ENCODE measurements around the gene MFN1. TPM values are rescaled to one million over a fixed set of nuclear protein-coding genes. Genes with fewer than 3 reads are reported as not detected.

Gene MFN1
- 15.1 and 16.0 TPM in 2 replicates for polyA plus RNA-seq (2013)

GRCh38 chr3:179347345-179348194 lies at the start of gene MFN1:
Gene MFN1, plus strand, starts transcription at chr3:179347709. Its CDS starts 1,143 bp downstream, at chr3:179348852.
- no peak within 1 kb of the TSS for H3K27ac ChIP-seq (ENCODE audit: low read depth, low read length)
- H3K14ac ChIP-seq (ENCODE audit: low read length), result peak within 1 kb of the TSS; percentile 90
- peak within 1 kb of the TSS; percentile 94 for H4K12ac ChIP-seq (ENCODE audit: low read depth, low read length)
- peaks cover under 1 to 6% of the 10 kb centered on the region in 2 experiments for H3K36me3 ChIP-seq (ENCODE audit: control insufficient read depth in 1 of 2, insufficient read depth in 2 of 2, low read length in 2 of 2)
- no peak within 1 kb of the TSS for H2BK5ac ChIP-seq (ENCODE audit: low read depth, low read length, poor library complexity)
- peak within 1 kb of the TSS; percentile 92 for H3K4me3 ChIP-seq (ENCODE audit: low read depth, low read length)
- H3K9ac ChIP-seq (ENCODE audit: low read length), result peak within 1 kb of the TSS; percentile 64
- H3K4ac ChIP-seq (ENCODE audit: low read depth, low read length), result no peak within 1 kb of the TSS
- H3K18ac ChIP-seq (ENCODE audit: low read length), result peak within 1 kb of the TSS; percentile 93
- peak; percentile 94 to 96 for DNase-seq
- H4K91ac ChIP-seq (ENCODE audit: low read depth, low read length), result peak within 1 kb of the TSS; percentile 46
- H3K27me3 ChIP-seq (ENCODE audit: insufficient read depth, low read length), result no peaks in the 10 kb centered on the region
- no peak within 1 kb of the TSS for H2AK5ac ChIP-seq (ENCODE audit: low read length)
- peak within 1 kb of the TSS; percentile 4 for H2BK120ac ChIP-seq (ENCODE audit: insufficient read depth, low read length, poor library complexity)
- peak within 1 kb of the TSS; percentile 91 for H2AFZ ChIP-seq (ENCODE audit: insufficient read depth, low read length, poor library complexity)
- WGBS (ENCODE audit: extremely low coverage, insufficient coverage, insufficient read length), result no CpG with 5 or more reads among the region's 63 CpGs
- H3K79me2 ChIP-seq (ENCODE audit: control insufficient read depth, insufficient read depth, low read length, poor library complexity), result peaks cover 2% of the 10 kb centered on the region
- no peak within 1 kb of the TSS for H2BK12ac ChIP-seq (ENCODE audit: low read length)
- no peak within 1 kb of the TSS for H3K23ac ChIP-seq (ENCODE audit: low read length)
- peak within 1 kb of the TSS; percentile 94 for H3K4me2 ChIP-seq (ENCODE audit: low read length)
- H3K79me1 ChIP-seq (ENCODE audit: low read length), result peaks cover 4% of the 10 kb centered on the region
- H3K4me1 ChIP-seq (ENCODE audit: control insufficient read depth in 1 of 2, insufficient read depth in 2 of 2, low read length in 2 of 2), result no peaks in the 10 kb centered on the region
- H4K8ac ChIP-seq (ENCODE audit: low read depth, low read length), result peak within 1 kb of the TSS; percentile 100
- H3K9me3 ChIP-seq (ENCODE audit: insufficient read depth, low read depth, low read length), result peaks cover 2% of the 10 kb centered on the region

GRCh38 chr3:179297971-179298725 lies 49.4 kb upstream of the MFN1 start:
- no peak for DNase-seq
- no peak overlapping the region for H2BK5ac ChIP-seq (ENCODE audit: low read depth, low read length, poor library complexity)
- H4K91ac ChIP-seq (ENCODE audit: low read depth, low read length), result no peak overlapping the region
- H3K23ac ChIP-seq (ENCODE audit: low read length), result no peak overlapping the region
- no peak overlapping the region for H2BK120ac ChIP-seq (ENCODE audit: insufficient read depth, low read length, poor library complexity)
- WGBS (ENCODE audit: extremely low coverage, insufficient coverage, insufficient read length), result no CpG with 5 or more reads among the region's 5 CpGs
- H3K79me1 ChIP-seq (ENCODE audit: low read length), result no peaks in the 10 kb centered on the region
- H3K4me3 ChIP-seq (ENCODE audit: low read depth, low read length), result no peak overlapping the region
- H3K4me1 ChIP-seq (ENCODE audit: control insufficient read depth in 1 of 2, insufficient read depth in 2 of 2, low read length in 2 of 2), result peaks cover 0 to 2% of the 10 kb centered on the region in 2 experiments
- H3K27ac ChIP-seq (ENCODE audit: low read depth, low read length), result no peak overlapping the region
- H3K4ac ChIP-seq (ENCODE audit: low read depth, low read length), result no peak overlapping the region
- H2BK12ac ChIP-seq (ENCODE audit: low read length), result no peak overlapping the region
- H3K14ac ChIP-seq (ENCODE audit: low read length), result no peak overlapping the region
- H4K8ac ChIP-seq (ENCODE audit: low read depth, low read length), result no peak overlapping the region
- no peak overlapping the region for H3K9ac ChIP-seq (ENCODE audit: low read length)
- no peak overlapping the region for H4K12ac ChIP-seq (ENCODE audit: low read depth, low read length)
- H2AFZ ChIP-seq (ENCODE audit: insufficient read depth, low read length, poor library complexity), result no peak overlapping the region
- no peaks in the 10 kb centered on the region for H3K9me3 ChIP-seq (ENCODE audit: insufficient read depth, low read depth, low read length)
- no peak overlapping the region for H3K18ac ChIP-seq (ENCODE audit: low read length)
- no peaks in the 10 kb centered on the region for H3K79me2 ChIP-seq (ENCODE audit: control insufficient read depth, insufficient read depth, low read length, poor library complexity)
- H3K4me2 ChIP-seq (ENCODE audit: low read length), result no peak overlapping the region
- H3K36me3 ChIP-seq (ENCODE audit: control insufficient read depth in 1 of 2, insufficient read depth in 2 of 2, low read length in 2 of 2), result no peaks in the 10 kb centered on the region
- H2AK5ac ChIP-seq (ENCODE audit: low read length), result no peak overlapping the region
- H3K27me3 ChIP-seq (ENCODE audit: insufficient read depth, low read length), result no peaks in the 10 kb centered on the region

GRCh38 chr3:179299316-179299715 lies 48.2 kb upstream of the MFN1 start:
- H3K4me2 ChIP-seq (ENCODE audit: low read length), result no peak overlapping the region
- H4K91ac ChIP-seq (ENCODE audit: low read depth, low read length), result no peak overlapping the region
- no peak overlapping the region for H3K18ac ChIP-seq (ENCODE audit: low read length)
- no peaks in the 10 kb centered on the region for H3K36me3 ChIP-seq (ENCODE audit: control insufficient read depth in 1 of 2, insufficient read depth in 2 of 2, low read length in 2 of 2)
- no peak overlapping the region for H2BK12ac ChIP-seq (ENCODE audit: low read length)
- no peak overlapping the region for H3K4ac ChIP-seq (ENCODE audit: low read depth, low read length)
- no peak overlapping the region for H2AK5ac ChIP-seq (ENCODE audit: low read length)
- peaks cover 0 to 2% of the 10 kb centered on the region in 2 experiments for H3K4me1 ChIP-seq (ENCODE audit: control insufficient read depth in 1 of 2, insufficient read depth in 2 of 2, low read length in 2 of 2)
- no peak overlapping the region for H4K8ac ChIP-seq (ENCODE audit: low read depth, low read length)
- no peak overlapping the region for H3K23ac ChIP-seq (ENCODE audit: low read length)
- H3K79me1 ChIP-seq (ENCODE audit: low read length), result no peaks in the 10 kb centered on the region
- no peak overlapping the region for H3K14ac ChIP-seq (ENCODE audit: low read length)
- H3K79me2 ChIP-seq (ENCODE audit: control insufficient read depth, insufficient read depth, low read length, poor library complexity), result no peaks in the 10 kb centered on the region
- no peak overlapping the region for H4K12ac ChIP-seq (ENCODE audit: low read depth, low read length)
- H2BK120ac ChIP-seq (ENCODE audit: insufficient read depth, low read length, poor library complexity), result no peak overlapping the region
- no peak overlapping the region for H3K9ac ChIP-seq (ENCODE audit: low read length)
- WGBS (ENCODE audit: extremely low coverage, insufficient coverage, insufficient read length), result no CpG with 5 or more reads among the region's 2 CpGs
- no peak overlapping the region for H3K4me3 ChIP-seq (ENCODE audit: low read depth, low read length)
- H2AFZ ChIP-seq (ENCODE audit: insufficient read depth, low read length, poor library complexity), result no peak overlapping the region
- no peak overlapping the region for H2BK5ac ChIP-seq (ENCODE audit: low read depth, low read length, poor library complexity)
- H3K27me3 ChIP-seq (ENCODE audit: insufficient read depth, low read length), result no peaks in the 10 kb centered on the region
- H3K27ac ChIP-seq (ENCODE audit: low read depth, low read length), result no peak overlapping the region
- H3K9me3 ChIP-seq (ENCODE audit: insufficient read depth, low read depth, low read length), result no peaks in the 10 kb centered on the region
- no peak for DNase-seq

GRCh38 chr3:179299999-179300613 lies 47.4 kb upstream of the MFN1 start:
- no peak overlapping the region for H4K12ac ChIP-seq (ENCODE audit: low read depth, low read length)
- H3K4me1 ChIP-seq (ENCODE audit: control insufficient read depth in 1 of 2, insufficient read depth in 2 of 2, low read length in 2 of 2), result peaks cover 0 to 2% of the 10 kb centered on the region in 2 experiments
- H3K79me1 ChIP-seq (ENCODE audit: low read length), result no peaks in the 10 kb centered on the region
- H4K91ac ChIP-seq (ENCODE audit: low read depth, low read length), result no peak overlapping the region
- H3K18ac ChIP-seq (ENCODE audit: low read length), result no peak overlapping the region
- no peak overlapping the region for H3K27ac ChIP-seq (ENCODE audit: low read depth, low read length)
- no peaks in the 10 kb centered on the region for H3K9me3 ChIP-seq (ENCODE audit: insufficient read depth, low read depth, low read length)
- no peak overlapping the region for H3K14ac ChIP-seq (ENCODE audit: low read length)
- no peak overlapping the region for H3K9ac ChIP-seq (ENCODE audit: low read length)
- H2AFZ ChIP-seq (ENCODE audit: insufficient read depth, low read length, poor library complexity), result no peak overlapping the region
- no peaks in the 10 kb centered on the region for H3K79me2 ChIP-seq (ENCODE audit: control insufficient read depth, insufficient read depth, low read length, poor library complexity)
- WGBS (ENCODE audit: extremely low coverage, insufficient coverage, insufficient read length), result no CpG with 5 or more reads among the region's 5 CpGs
- no peak overlapping the region for H2BK120ac ChIP-seq (ENCODE audit: insufficient read depth, low read length, poor library complexity)
- no peak overlapping the region for H3K23ac ChIP-seq (ENCODE audit: low read length)
- no peak overlapping the region for H2BK12ac ChIP-seq (ENCODE audit: low read length)
- H3K4me2 ChIP-seq (ENCODE audit: low read length), result no peak overlapping the region
- no peak for DNase-seq
- H2AK5ac ChIP-seq (ENCODE audit: low read length), result no peak overlapping the region
- no peak overlapping the region for H3K4me3 ChIP-seq (ENCODE audit: low read depth, low read length)
- no peak overlapping the region for H3K4ac ChIP-seq (ENCODE audit: low read depth, low read length)
- H2BK5ac ChIP-seq (ENCODE audit: low read depth, low read length, poor library complexity), result no peak overlapping the region
- H3K27me3 ChIP-seq (ENCODE audit: insufficient read depth, low read length), result no peaks in the 10 kb centered on the region
- H4K8ac ChIP-seq (ENCODE audit: low read depth, low read length), result no peak overlapping the region
- no peaks in the 10 kb centered on the region for H3K36me3 ChIP-seq (ENCODE audit: control insufficient read depth in 1 of 2, insufficient read depth in 2 of 2, low read length in 2 of 2)
